ENCODE results near the gene TAS2R8. TPM values are rescaled to one million over a fixed set of nuclear protein-coding genes. Genes with fewer than 3 reads are reported as not detected.

The TAS2R8 gene
- total RNA-seq, 2 experiments from 2014 or later = not detected

DNA sequence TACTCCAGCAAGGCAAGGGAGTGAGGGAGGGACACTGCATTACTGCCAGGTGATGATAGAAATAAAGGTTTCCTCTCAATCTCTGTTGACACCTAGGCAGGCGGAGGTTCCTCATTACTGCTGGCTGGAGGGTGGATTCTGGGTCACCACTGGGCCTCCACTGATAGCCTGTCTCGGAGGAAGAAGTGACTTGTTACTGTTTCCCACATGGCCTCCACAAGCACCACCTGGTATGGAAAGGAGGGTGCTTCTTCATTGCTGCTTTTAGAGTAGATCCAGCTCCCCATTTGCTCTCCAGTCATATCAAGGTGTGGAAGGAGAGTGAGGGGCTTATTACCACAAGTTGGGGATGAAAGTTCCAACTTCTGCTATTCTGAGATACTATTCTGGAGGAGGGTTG lies 35.8 kb upstream of the TAS2R8 start:
- ATAC-seq (ENCODE audit: poor library complexity) (no peak), DNase-seq (no peak)
- Mint-ChIP-seq H3K4me1 (ENCODE audit: low read depth) (no peaks in the 10 kb centered on the region), H3K36me3 (ENCODE audit: low read depth) (peaks cover 59% of the 10 kb centered on the region), H3K4me3 (no peak overlapping the region), H3K9me3 (peaks cover 2% of the 10 kb centered on the region), H3K27ac (no peak overlapping the region), H3K27me3 (no peaks in the 10 kb centered on the region)
- Histone ChIP-seq H3K4me1 (ENCODE audit: insufficient read depth, low read length) (no peaks in the 10 kb centered on the region), H3K36me3 (ENCODE audit: insufficient read depth, low read length) (no peaks in the 10 kb centered on the region), H3K9me3 (ENCODE audit: control insufficient read depth in 1 of 2, insufficient read depth in 1 of 2, low read length in 2 of 2) (no peaks in the 10 kb centered on the region), H3K27ac (ENCODE audit: low read depth in 1 of 2, low read length in 2 of 2) (no peak overlapping the region), H3K4me3 (ENCODE audit: low read length) (no peak overlapping the region), H3K27me3 (ENCODE audit: control insufficient read depth in 1 of 2, insufficient read depth in 2 of 2, low read length in 2 of 2) (no peaks in the 10 kb centered on the region)
- ChIA-PET POLR2A (no interaction called here), CTCF (no interaction called here)
- TF ChIP-seq, protein P1, sequence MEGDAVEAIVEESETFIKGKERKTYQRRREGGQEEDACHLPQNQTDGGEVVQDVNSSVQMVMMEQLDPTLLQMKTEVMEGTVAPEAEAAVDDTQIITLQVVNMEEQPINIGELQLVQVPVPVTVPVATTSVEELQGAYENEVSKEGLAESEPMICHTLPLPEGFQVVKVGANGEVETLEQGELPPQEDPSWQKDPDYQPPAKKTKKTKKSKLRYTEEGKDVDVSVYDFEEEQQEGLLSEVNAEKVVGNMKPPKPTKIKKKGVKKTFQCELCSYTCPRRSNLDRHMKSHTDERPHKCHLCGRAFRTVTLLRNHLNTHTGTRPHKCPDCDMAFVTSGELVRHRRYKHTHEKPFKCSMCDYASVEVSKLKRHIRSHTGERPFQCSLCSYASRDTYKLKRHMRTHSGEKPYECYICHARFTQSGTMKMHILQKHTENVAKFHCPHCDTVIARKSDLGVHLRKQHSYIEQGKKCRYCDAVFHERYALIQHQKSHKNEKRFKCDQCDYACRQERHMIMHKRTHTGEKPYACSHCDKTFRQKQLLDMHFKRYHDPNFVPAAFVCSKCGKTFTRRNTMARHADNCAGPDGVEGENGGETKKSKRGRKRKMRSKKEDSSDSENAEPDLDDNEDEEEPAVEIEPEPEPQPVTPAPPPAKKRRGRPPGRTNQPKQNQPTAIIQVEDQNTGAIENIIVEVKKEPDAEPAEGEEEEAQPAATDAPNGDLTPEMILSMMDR (IDR thresholded peaks at IDR 0.05) = no peak
- intact Hi-C loops (cut with DNase I, micrococcal nuclease) = no loop called here

DNA sequence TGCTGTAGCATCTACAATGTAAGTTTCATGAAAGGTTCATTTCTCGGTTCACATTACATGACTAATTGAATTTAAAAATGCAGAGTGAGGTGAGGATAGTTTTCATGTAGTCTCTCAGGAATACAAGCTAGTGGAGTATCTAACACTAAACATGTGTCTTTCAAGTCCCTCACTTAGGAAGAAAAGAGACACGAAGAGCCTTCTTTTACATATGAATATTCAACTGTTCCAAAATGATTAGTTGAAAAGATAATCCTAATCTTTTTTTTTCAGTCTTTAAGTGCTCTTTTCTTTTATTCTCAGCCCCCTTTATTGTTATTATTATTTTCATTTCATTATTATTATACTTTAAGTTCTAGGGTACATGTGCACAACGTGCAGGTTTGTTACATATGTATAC lies 31.4 kb upstream of the TAS2R8 start:
- no peak overlapping the region for H3K4me3 Mint-ChIP-seq

DNA sequence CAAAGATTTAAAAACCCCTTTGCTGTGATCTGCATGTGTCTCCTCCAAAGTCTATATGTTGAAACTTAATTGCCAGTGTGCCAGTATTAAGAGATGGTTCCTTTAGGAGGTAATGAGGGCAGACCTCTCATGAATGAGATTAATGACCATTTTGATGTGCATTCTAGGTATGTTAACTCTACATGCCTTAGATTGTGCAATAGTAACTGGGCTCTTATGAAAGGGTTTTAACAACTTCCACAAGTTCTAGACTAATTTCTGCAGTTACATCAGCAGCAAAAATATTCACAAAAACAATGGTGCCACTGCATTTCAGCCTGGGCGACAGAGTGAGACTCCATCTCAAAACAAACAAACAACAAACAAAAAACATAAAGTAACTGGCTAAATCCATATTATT lies 22.9 kb upstream of the TAS2R8 start:
- TF ChIP-seq, protein P1 (IDR thresholded peaks at IDR 0.05) = no peak
- Mint-ChIP-seq H3K27me3 (no peaks in the 10 kb centered on the region), H3K4me3 (no peak overlapping the region), H3K4me1 (ENCODE audit: low read depth) (no peaks in the 10 kb centered on the region), H3K9me3 (no peaks in the 10 kb centered on the region), H3K36me3 (ENCODE audit: low read depth) (no peaks in the 10 kb centered on the region), H3K27ac (no peak overlapping the region)
- Histone ChIP-seq H3K4me1 (ENCODE audit: insufficient read depth, low read length) (no peaks in the 10 kb centered on the region), H3K27ac (ENCODE audit: low read depth in 1 of 2, low read length in 2 of 2) (no peak overlapping the region), H3K9me3 (ENCODE audit: control insufficient read depth in 1 of 2, insufficient read depth in 1 of 2, low read length in 2 of 2) (no peaks in the 10 kb centered on the region), H3K4me3 (ENCODE audit: low read length) (no peak overlapping the region), H3K27me3 (ENCODE audit: control insufficient read depth in 1 of 2, insufficient read depth in 2 of 2, low read length in 2 of 2) (no peaks in the 10 kb centered on the region), H3K36me3 (ENCODE audit: insufficient read depth, low read length) (no peaks in the 10 kb centered on the region)
- intact Hi-C loops (cut with DNase I, micrococcal nuclease) = no loop called here
- ATAC-seq (ENCODE audit: poor library complexity) (no peak), DNase-seq (no peak)
- CTCF ChIA-PET = no interaction called here
- POLR2A ChIA-PET = no interaction called here

More for the DNA sequence above, 31.4 kb upstream of the TAS2R8 start:
- ATAC-seq (ENCODE audit: poor library complexity) (no peak), DNase-seq (no peak)
- intact Hi-C loops (cut with DNase I, micrococcal nuclease) = no loop called here
- Mint-ChIP-seq H3K4me1 (ENCODE audit: low read depth) (no peaks in the 10 kb centered on the region), H3K36me3 (ENCODE audit: low read depth) (peaks cover 23% of the 10 kb centered on the region), H3K27me3 (no peaks in the 10 kb centered on the region), H3K27ac (no peak overlapping the region), H3K9me3 (peaks cover 6% of the 10 kb centered on the region)
- Histone ChIP-seq H3K9me3 (ENCODE audit: control insufficient read depth in 1 of 2, insufficient read depth in 1 of 2, low read length in 2 of 2) (no peaks in the 10 kb centered on the region), H3K4me1 (ENCODE audit: insufficient read depth, low read length) (no peaks in the 10 kb centered on the region), H3K27ac (ENCODE audit: low read depth in 1 of 2, low read length in 2 of 2) (no peak overlapping the region), H3K27me3 (ENCODE audit: control insufficient read depth in 1 of 2, insufficient read depth in 2 of 2, low read length in 2 of 2) (no peaks in the 10 kb centered on the region), H3K36me3 (ENCODE audit: insufficient read depth, low read length) (no peaks in the 10 kb centered on the region), H3K4me3 (ENCODE audit: low read length) (no peak overlapping the region)
- POLR2A ChIA-PET = no interaction called here
- TF ChIP-seq, protein P1 (IDR thresholded peaks at IDR 0.05) = no peak
- CTCF ChIA-PET = no interaction called here
